SK-N-MC (cell line): ENCODE data around the gene MMEL1.

Experiments used
- EZH2 ChIP-seq: fragments of 200-600 bp; sonication (generic); IDR thresholded peaks from one replicate; pipeline ENCODE4 v1.6.1; 2017; ENCODE audit warnings: antibody characterized with exemption
- POLR2AphosphoS5 ChIP-seq: IDR thresholded peaks from 2 replicates; pipeline ENCODE4 v1.6.1; 2012; ENCODE audit warnings: mild to moderate bottlenecking, low read depth, low read length, borderline replicate concordance

DNA sequence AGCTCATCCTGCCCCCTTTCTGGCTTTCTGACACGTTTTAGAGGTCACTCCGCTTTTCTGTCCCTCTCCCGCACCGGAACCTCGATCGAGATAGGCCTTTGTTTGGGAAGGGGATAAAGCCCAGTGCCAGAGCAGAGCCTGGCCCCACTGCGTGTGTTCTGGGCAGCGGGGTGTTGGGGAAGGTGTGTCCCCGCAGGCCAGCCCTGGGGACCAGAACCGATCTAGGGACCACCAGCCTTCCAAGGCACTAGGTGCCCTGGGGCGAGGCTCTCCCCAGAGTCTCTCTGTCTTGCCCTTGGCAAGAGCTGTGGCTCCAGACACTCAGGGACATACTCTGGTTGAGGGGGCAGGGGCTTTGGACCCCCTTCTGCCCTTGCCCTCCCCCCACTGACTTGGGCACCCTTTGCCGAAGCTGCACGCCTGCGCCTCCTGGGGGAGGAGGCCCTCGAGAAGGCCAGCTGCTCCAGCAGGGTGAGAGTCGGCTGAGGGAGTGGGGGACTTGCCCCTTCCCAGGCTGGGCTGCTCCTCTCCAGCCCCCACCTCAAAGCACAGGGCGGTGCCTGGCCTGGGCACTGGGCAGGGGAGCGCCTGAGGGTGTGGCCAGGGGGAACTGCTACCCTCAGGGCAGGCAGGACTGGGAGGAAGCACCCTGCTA is 29.8 kb downstream of the MMEL1 start:
- TF ChIP-seq POLR2AphosphoS5 (no peak), EZH2 (no peak)
